GM19468 (cell line): Measurements from ENCODE around the gene GNB4.

Source experiments
- ATAC-seq: cut with Tn5 transposase; IDR thresholded peaks from one replicate; pipeline ENCODE4 v1.9.1; 2021; ENCODE audit warnings: mild to moderate bottlenecking, moderate library complexity, moderate number of reproducible peaks; ENCODE audit not compliant: unreplicated experiment; ENCODE audit errors: extremely low read depth

Gene GNB4

DNA sequence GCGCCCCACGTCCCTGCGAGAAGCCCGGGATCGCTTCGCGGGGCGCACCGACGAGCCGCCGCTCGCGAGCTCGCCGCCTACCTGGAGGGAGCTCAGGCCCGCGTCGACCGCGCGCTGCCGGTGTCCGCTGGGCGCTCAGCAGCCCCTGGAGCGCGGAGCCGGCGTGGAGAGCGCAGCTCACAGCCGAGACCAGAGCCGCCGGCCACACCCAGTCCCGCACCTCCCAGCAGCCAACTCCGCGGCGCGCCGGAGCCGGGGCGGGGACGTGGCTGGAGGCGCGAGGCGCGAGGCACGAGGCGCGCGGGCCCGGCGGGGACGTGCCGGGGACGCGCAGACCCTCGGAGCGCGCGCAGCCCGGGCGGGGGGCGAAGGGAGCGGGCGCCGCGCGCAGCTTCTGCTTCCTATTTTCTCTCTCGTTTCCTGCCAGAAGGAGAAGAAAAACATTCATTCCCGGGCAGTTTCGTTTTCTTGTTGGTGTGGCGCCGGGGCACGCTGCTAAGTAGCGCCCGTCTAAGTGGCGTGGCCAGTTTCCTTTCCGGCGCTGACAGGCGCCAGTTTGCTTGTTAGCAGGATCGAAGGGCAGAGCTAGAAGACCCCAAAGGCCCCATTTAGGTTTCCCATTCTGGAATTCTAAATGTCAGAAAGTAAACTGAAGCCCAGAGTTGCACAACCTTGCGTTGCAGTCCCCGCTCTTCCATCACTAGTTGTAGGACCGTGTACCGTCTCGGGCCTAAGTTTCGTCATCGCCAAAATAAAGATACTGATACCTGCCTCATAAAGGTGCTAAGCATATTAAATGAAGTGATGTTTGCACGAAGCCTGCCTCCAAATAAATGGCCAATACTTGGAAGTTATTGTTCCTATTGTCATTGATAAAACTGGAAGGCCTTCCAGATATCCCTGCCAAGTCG is at the start of gene GNB4:
Gene GNB4, minus strand, starts transcription at position 206 of the 911 bp plus-strand sequence. CDS start 25,270 bp downstream, outside the sequence.
- ATAC-seq, result peak; percentile 80

DNA sequence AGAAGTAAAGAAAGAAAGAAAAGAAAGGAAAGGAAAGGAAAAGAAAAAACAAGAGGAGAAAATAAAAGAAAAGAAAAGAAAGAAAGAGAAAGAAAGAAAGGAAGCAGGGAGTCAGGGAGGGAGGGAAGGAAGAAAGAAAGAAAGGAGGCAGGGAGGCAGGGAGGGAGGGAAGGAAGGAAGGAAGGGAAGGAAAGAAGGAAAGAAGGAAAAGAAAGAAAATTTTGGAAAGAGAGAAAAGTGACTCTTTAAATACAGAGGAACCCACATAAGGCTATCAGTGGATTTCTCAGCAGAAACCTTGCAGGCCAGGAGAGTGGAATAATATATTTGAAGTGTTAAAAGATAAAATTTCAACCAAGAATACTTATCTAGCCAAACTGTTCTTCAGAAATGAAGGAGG is 44.2 kb upstream of the GNB4 start:
- ATAC-seq, result no peak

DNA sequence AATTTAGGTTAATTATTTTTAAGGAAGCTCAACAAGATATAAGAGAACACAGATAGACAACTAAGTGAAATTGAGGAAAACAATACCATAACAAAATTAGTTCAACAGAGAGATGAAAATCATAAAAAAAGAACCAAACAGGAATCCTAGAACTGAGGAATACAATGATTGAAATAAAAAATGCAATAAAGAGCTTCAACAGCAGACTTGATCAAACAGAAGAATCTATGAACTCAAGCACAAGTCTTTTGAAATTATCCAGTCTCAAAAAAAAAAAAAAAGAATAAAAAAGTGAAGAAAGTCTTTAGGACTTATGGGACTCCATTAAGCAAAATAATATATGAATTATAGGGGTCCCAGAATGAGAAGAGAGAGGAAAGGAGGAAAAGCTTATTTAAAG is 42.0 kb upstream of the GNB4 start:
- ATAC-seq, result no peak

- ATAC-seq, result no peak
These were observed 36.9 kb upstream of the GNB4 start for GRCh38 chr3:179488213-179488612.

DNA sequence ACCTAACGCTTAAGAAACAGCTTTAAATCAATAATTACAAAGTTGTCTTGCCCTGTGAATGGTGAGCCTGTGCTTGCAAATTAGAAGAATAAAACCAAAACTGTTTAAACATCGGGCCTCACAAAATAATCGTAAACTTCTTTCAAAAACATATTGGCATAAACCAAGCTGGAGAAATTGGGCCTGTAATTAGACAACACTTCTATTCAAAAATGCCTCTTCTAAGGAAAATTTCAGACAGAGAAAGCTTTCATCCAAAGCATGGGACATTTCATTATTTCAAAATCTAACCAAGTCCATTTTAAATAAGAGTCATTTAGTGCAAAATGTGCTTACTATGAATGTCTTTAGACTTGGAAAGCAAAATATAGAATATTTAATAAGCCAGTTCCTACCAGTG is 35.5 kb upstream of the GNB4 start:
- no peak for ATAC-seq

GRCh38 chr3:179482857-179483256 is 31.6 kb upstream of the GNB4 start:
- ATAC-seq, result no peak

GRCh38 chr3:179476215-179476614 is 24.9 kb upstream of the GNB4 start:
- ATAC-seq, result no peak

GRCh38 chr3:179474480-179474879 is 23.2 kb upstream of the GNB4 start:
- ATAC-seq, result no peak

GRCh38 chr3:179473565-179473964 is 22.3 kb upstream of the GNB4 start:
- no peak for ATAC-seq

DNA sequence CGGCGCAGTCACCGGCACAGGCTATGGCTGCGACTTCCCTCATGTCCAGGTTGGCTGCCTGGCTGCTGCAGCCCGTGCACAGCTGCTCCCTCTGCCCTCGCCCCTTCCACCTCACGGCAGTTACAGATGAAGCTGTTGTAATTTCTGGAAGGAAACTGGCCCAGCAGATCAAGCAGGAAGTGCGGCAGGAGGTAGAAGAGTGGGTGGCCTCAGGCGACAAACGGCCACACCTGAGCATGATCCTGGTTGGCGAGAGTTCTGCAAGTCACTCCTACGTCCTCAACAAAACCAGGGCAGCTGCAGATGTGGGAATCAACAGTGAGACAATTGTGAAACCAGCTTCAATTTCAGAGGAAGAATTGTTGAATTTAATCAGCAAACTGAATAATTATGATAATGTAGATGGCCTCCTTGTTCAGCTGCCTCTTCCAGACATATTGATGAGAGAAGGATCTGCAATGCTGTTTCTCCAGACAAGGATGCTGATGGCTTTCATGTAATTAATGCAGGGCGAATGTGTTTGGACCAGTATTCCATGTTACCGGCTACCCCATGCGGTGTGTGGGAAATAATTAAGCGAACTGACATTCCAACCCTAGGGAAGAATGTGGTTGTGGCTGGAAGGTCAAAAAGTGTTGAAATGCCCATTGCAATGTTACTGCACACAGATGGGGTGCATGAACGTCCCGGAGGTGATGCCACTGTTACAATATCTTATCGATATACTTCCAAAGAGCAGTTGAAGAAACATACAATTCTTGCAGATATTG is 13.2 kb upstream of the GNB4 start:
- ATAC-seq, result no peak

GRCh38 chr3:179463319-179463718 is 12.0 kb upstream of the GNB4 start:
- ATAC-seq, result no peak

DNA sequence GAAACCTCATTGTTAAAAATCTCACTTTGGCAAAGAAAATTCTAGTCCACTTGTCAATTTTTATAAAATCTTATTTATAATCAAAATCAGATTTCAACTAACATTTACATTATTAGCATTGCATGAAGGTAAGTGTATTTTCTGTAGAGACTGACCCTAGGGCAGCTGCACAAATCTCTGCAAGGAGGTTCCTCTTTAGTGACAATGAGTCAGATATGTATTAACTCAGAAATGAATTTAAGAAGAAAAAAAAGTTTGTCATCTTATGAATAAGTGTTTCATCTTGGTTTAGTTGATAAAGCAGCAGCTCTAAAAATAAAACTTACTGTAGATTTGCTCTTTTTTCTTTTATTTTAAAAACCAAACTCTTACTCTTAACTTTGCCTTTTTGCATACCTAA is 9.0 kb upstream of the GNB4 start:
- no peak for ATAC-seq

- ATAC-seq, result no peak
These were observed 4.7 kb upstream of the GNB4 start for GRCh38 chr3:179455954-179456353.

DNA sequence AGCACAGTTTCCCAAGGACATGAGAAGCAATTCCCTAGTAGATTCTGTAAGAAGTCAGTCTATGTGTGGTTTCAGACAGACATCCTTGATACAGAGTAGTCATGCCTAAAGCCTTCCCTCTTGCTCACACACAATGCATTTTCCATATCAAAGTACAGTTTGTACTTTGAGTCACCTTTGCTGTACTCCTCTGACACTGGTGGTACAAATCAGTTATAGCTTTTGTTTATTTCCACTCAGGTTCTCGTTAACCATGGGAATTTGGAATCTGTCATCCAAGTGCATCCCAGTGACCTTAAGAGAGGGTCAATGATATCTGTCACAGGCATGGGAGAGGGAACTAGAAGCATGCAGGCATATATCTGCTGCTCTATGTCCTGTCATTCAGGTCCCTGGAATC is 3.6 kb upstream of the GNB4 start:
- no peak for ATAC-seq

GRCh38 chr3:179453967-179454366 is 2.7 kb upstream of the GNB4 start:
- no peak for ATAC-seq

DNA sequence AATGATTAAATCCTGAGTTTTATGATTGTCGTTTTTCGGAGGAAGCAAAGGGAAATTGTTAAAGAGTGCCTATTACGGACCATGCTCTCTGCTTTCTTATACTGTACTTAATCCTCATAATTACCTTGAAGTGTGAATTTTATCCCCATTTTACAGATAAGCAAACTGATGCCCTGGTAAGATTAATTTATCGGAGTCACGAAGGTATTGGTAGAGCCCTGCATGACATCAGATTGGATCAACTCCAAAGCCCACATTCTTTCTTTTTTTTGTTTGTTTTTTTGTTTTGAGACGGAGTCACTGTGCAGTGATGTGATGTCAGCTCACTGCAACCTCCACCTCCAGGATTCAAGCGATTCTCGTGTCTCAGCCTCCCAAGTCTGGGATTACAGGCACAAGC is 1.6 kb upstream of the GNB4 start:
- no peak for ATAC-seq

DNA sequence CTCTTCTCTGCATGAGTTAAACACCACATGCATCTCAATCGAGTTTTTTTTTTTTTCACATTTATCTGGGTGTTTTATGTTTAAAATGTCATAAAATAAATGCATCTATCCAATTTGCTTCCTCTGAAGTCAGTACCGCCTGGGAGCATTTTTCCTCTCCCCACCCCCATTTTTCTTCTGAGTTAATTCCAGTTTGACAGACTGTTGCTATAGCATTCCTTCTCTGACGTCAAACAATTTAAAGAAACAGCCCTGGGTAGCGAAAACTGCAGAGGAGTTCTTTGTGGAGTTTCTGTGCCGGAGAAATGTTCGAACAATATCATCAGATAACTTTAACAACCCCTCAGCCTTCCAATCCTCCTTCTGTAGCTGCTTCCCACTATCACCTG is 900 bp upstream of the GNB4 start:
- no peak for ATAC-seq

GRCh38 chr3:179450901-179451264 is 387 bp downstream of the GNB4 start:
- peak; percentile 5 for ATAC-seq

DNA sequence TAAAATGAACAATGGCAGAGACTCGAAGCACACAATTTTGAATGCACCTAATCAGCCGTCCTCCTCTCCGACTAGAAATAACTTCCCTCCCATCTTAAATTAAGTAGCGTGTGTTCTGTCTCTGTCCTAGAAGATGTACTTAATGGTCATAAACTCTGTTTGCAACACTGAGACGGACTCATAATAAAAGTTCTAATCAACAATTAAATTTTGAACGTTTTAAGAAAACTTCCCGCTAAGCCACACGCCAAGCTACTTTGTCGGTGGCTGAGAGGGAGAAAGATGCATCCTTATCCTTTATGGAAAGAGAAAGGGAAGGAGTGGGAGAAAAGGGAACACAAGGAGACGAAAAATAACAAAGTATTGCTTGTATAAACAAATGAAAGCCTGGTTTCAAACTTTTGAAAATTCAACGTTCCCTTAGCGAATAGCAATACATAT is 989 bp downstream of the GNB4 start:
- no peak for ATAC-seq

DNA sequence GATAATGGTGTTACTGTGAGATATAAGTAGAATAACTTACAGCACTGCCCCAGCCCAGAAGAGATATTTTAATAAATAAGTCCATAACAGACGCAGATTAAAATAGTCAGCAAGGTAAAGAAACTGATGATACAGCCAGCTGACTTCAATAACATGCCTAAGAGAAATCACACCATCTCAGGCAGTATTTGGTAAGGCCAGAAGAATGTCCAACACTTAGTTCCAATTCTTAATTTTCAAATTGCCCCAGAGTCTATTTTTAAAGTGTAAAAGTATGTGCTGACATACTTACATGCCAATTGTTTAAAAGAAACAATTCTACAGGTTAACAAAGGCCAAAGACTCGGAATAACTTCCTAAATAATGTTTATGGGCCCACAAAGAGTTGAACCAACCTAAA is 1.6 kb downstream of the GNB4 start:
- no peak for ATAC-seq

GRCh38 chr3:179447251-179447650 is 4.0 kb downstream of the GNB4 start:
- no peak for ATAC-seq
